Stimulated activated CD8-positive, alpha-beta memory T cell treated with anti-CD3 and anti-CD28 coated beads, Interleukin-15, amount 100 ng/mL, for 1 hour (primary cell): ENCODE results near the gene ABCA6.
"Not testable (repeated sequence)": the region's sequence is repeated elsewhere in the genome, so short reads cannot be mapped to it uniquely, and the experiment has no call there.

Experiments
- DNase-seq: peaks from one replicate; pipeline ENCODE4 v3.0.0-alpha.2; 2020; ENCODE audit warnings: low read depth

Gene ABCA6

GRCh38 chr17:69071233-69071586, 70.5 kb downstream of the ABCA6 start:
- not testable (repeated sequence) for DNase-seq

- DNase-seq = not testable (repeated sequence)
Observed at GRCh38 chr17:69070378-69071232, 71.1 kb downstream of the ABCA6 start.

GRCh38 chr17:69069226-69069750, 72.4 kb downstream of the ABCA6 start:
- DNase-seq = no peak

- DNase-seq = no peak
Observed at GRCh38 chr17:69067274-69068047, 74.2 kb downstream of the ABCA6 start.

- DNase-seq = no peak
Observed at GRCh38 chr17:69066482-69066881, 75.2 kb downstream of the ABCA6 start.

- no peak for DNase-seq
Observed at GRCh38 chr17:69065113-69065512, 76.6 kb downstream of the ABCA6 start.

GRCh38 chr17:69064476-69064875, 77.2 kb downstream of the ABCA6 start:
- no peak for DNase-seq

GRCh38 chr17:69064001-69064400, 77.7 kb downstream of the ABCA6 start:
- DNase-seq = no peak

GRCh38 chr17:69062860-69063581, 78.7 kb downstream of the ABCA6 start:
- no peak for DNase-seq

GRCh38 chr17:69061721-69062556, 79.8 kb downstream of the ABCA6 start:
- no peak for DNase-seq

GRCh38 chr17:69060822-69061221, 80.9 kb downstream of the ABCA6 start, which contains the start of gene ABCA9:
Gene ABCA9 (minus strand): TSS chr17:69060927. CDS start chr17:69051126, 9,801 bp downstream.
- no peak for DNase-seq

- no peak for DNase-seq
Observed at GRCh38 chr17:69059458-69060175, 82.1 kb downstream of the ABCA6 start.

GRCh38 chr17:69058165-69058564, 83.5 kb downstream of the ABCA6 start:
- no peak for DNase-seq

GRCh38 chr17:69057280-69057679, 84.4 kb downstream of the ABCA6 start:
- DNase-seq = no peak

GRCh38 chr17:69056179-69056823, 85.4 kb downstream of the ABCA6 start:
- DNase-seq = no peak

- no peak for DNase-seq
Observed at GRCh38 chr17:69055334-69055733, 86.4 kb downstream of the ABCA6 start.

- DNase-seq = no peak
Observed at GRCh38 chr17:69050999-69051775, 90.5 kb downstream of the ABCA6 start.

- no peak for DNase-seq
Observed at GRCh38 chr17:69048634-69049033, 93.1 kb downstream of the ABCA6 start.
